H54 (cell line): ENCODE measurements around the gene SLC39A7.

Experiments used
- DNase-seq: peaks from one replicate; pipeline ENCODE4 v3.0.0; 2011; ENCODE audit warnings: low spot score, mixed read lengths; ENCODE audit not compliant: insufficient read length
- FAIRE-seq: peaks from 3 replicates; lab custom pipeline; 2011; peaks lifted over from hg19 to GRCh38; lab: Jason Lieb, UNC
- POLR2A ChIP-seq: IDR thresholded peaks from 2 replicates; pipeline ENCODE4 v1.6.1; 2011; ENCODE audit warnings: low read depth, mild to moderate bottlenecking, low read length

SLC39A7 gene

GRCh38 chr6:33166363-33166762 lies 34.3 kb upstream of the SLC39A7 start:
- FAIRE-seq = no peak
- DNase-seq = no peak
- TF ChIP-seq POLR2A = no peak

GRCh38 chr6:33166811-33167210 lies 33.9 kb upstream of the SLC39A7 start:
- DNase-seq (no peak), FAIRE-seq (no peak)

GRCh38 chr6:33167374-33168283 lies 33.0 kb upstream of the SLC39A7 start:
- TF ChIP-seq POLR2A = no peak
- DNase-seq (no peak), FAIRE-seq (no peak)

More at GRCh38 chr6:33166811-33167210, 33.9 kb upstream of the SLC39A7 start:
- no peak for TF ChIP-seq POLR2A

GRCh38 chr6:33168284-33168601 lies 32.4 kb upstream of the SLC39A7 start:
- no peak for DNase-seq
- FAIRE-seq = no peak
- no peak for TF ChIP-seq POLR2A

- DNase-seq = no peak
- no peak for TF ChIP-seq POLR2A
- FAIRE-seq = no peak
Measured at GRCh38 chr6:33168639-33169038, 32.0 kb upstream of the SLC39A7 start.

- no peak for TF ChIP-seq POLR2A
- no peak for FAIRE-seq
- no peak for DNase-seq
Measured at GRCh38 chr6:33169291-33170175, 31.1 kb upstream of the SLC39A7 start.

- DNase-seq (no peak), FAIRE-seq (no peak)
- TF ChIP-seq POLR2A = no peak
Measured at GRCh38 chr6:33170176-33171015, 30.3 kb upstream of the SLC39A7 start.

GRCh38 chr6:33171016-33171879 lies 29.4 kb upstream of the SLC39A7 start:
- TF ChIP-seq POLR2A = no peak
- FAIRE-seq (no peak), DNase-seq (no peak)

GRCh38 chr6:33171880-33172687 lies 28.6 kb upstream of the SLC39A7 start:
- no peak for DNase-seq
- no peak for TF ChIP-seq POLR2A
- FAIRE-seq = no peak

- peak; percentile 84 for DNase-seq
- FAIRE-seq = no peak
- no peak for TF ChIP-seq POLR2A
Measured at GRCh38 chr6:33172688-33173534, 27.8 kb upstream of the SLC39A7 start.
